ENCODE results near the gene APOA4. TPM values are rescaled to one million over a fixed set of nuclear protein-coding genes. Genes with fewer than 3 reads are reported as not detected.

APOA4 gene
- polyA plus RNA-seq, 1 of the 3 experiments (the other 2 are of a cell fraction): not detected

GRCh38 chr11:116798368-116798767 is 24.7 kb downstream of the APOA4 start:
- no peak for DNase-seq
- Histone ChIP-seq H2AFZ (ENCODE audit: low read depth) (no peak overlapping the region), H3K27me3 (ENCODE audit: insufficient read depth) (no peaks in the 10 kb centered on the region), H3K27ac (ENCODE audit: low read depth in 2 of 2, low read length in 1 of 2) (no peak overlapping the region), H4K20me1 (ENCODE audit: insufficient read depth) (no peaks in the 10 kb centered on the region), H3K9me2 (no peaks in the 10 kb centered on the region), H3F3A (replicated peaks; ENCODE audit: insufficient read depth) (peaks cover 3% of the 10 kb centered on the region), H3K9ac (no peak overlapping the region), H3K9me3 (no peaks in the 10 kb centered on the region), H3K79me2 (ENCODE audit: insufficient read depth) (no peaks in the 10 kb centered on the region), H3K36me3 (replicated peaks in 1 of 2; ENCODE audit: control insufficient read depth in 1 of 2, insufficient read depth in 2 of 2, low read length in 1 of 2) (no peaks in the 10 kb centered on the region), H3K4me3 (ENCODE audit: low read depth in 2 of 2, low read length in 1 of 2) (no peak overlapping the region), H3K4me1 (ENCODE audit: control insufficient read depth in 1 of 2, insufficient read depth in 2 of 2, low read depth in 1 of 2, low read length in 1 of 2) (no peaks in the 10 kb centered on the region), H3K4me2 (no peak overlapping the region)
- CTCF ChIA-PET: interaction anchor here (1.5 kb wide), 1 partner anchor 307 kb away, joined by 5 read pairs; no protein-coding TSS in a partner anchor
- no peak for TF ChIP-seq REST (IDR thresholded peaks at IDR 0.05; ENCODE audit: low read depth, low read length)
- no peak for TF ChIP-seq YY1 (IDR thresholded peaks at IDR 0.05; ENCODE audit: low read depth)
- no peak for TF ChIP-seq RXRA (IDR thresholded peaks at IDR 0.05; ENCODE audit: borderline replicate concordance, low read depth)
- no peak for TF ChIP-seq CTCF (IDR thresholded peaks at IDR 0.05)
- TF ChIP-seq IRF3 (IDR thresholded peaks at IDR 0.05; ENCODE audit: low read depth, low read length): no peak
- no peak for TF ChIP-seq USF1 (IDR thresholded peaks at IDR 0.05; ENCODE audit: borderline replicate concordance, low read depth)
- TF ChIP-seq RAD21 (IDR thresholded peaks at IDR 0.05; ENCODE audit: low read length): no peak
- no peak for TF ChIP-seq GABPA (IDR thresholded peaks at IDR 0.05; ENCODE audit: low read depth)
- TF ChIP-seq CHD2 (IDR thresholded peaks at IDR 0.05; ENCODE audit: low read length, partially characterized antibody): no peak
- no peak for TF ChIP-seq GATA2 (CRISPR knock-in tag; IDR thresholded peaks at IDR 0.05)
- no peak for TF ChIP-seq POLR2AphosphoS5 (IDR thresholded peaks at IDR 0.05; ENCODE audit: low read depth, low read length)
- TF ChIP-seq USF2 (IDR thresholded peaks at IDR 0.05; ENCODE audit: borderline replicate concordance, low read depth, low read length): no peak
- TF ChIP-seq TCF12 (IDR thresholded peaks at IDR 0.05): no peak
- TF ChIP-seq NFIC (IDR thresholded peaks at IDR 0.05; ENCODE audit: borderline replicate concordance): no peak
- no peak for TF ChIP-seq JUND (IDR thresholded peaks at IDR 0.05)
- no peak for TF ChIP-seq ZBTB33 (IDR thresholded peaks at IDR 0.05; ENCODE audit: borderline replicate concordance, low read depth)
- TF ChIP-seq TEAD4 (IDR thresholded peaks at IDR 0.05; ENCODE audit: borderline replicate concordance, insufficient read depth): no peak
- TF ChIP-seq ELF1 (IDR thresholded peaks at IDR 0.05): no peak
- POLR2A ChIA-PET: no interaction called here
- 79% methylated on average over 5 of the region's 5 CpGs for WGBS (ENCODE audit: low lambda C conversion rate)

All from SK-N-SH (cell line).